Measurements from ENCODE around the gene GIMAP7. TPM values are rescaled to one million over a fixed set of nuclear protein-coding genes. Genes with fewer than 3 reads are reported as not detected.
"Not testable (repeated sequence)": the region's sequence is repeated elsewhere in the genome, so short reads cannot be mapped to it uniquely, and the experiment has no call there.

GIMAP7 gene
- 10 to 100 TPM; 50.5 to 60.4 TPM for total RNA-seq

- peaks cover 37% of the 10 kb centered on the region for H3K36me3 Mint-ChIP-seq
Observed at GRCh38 chr7:150514748-150515222, at the start of gene GIMAP7. Gene GIMAP7 (plus strand): TSS chr7:150514872. CDS start chr7:150519975, 5,103 bp downstream.

GRCh38 chr7:150464962-150465361, 49.7 kb upstream of the GIMAP7 start:
- H3K27ac Mint-ChIP-seq: peak overlapping the region; percentile 24 to 40
- ATAC-seq (peak in 1 of 2 donors; percentile 13), DNase-seq (ENCODE audit: low spot score) (no peak)
- peaks cover 21% of the 10 kb centered on the region for H3K9me3 Mint-ChIP-seq
- H3K27me3 Mint-ChIP-seq: no peaks in the 10 kb centered on the region
- H3K4me3 Mint-ChIP-seq: peak overlapping the region; percentile 54
- H3K36me3 Mint-ChIP-seq: peaks cover 64% of the 10 kb centered on the region
- peaks cover 62 to 63% of the 10 kb centered on the region in 2 donors for H3K4me1 Mint-ChIP-seq (ENCODE audit: low read depth in 2 of 2)

More at GRCh38 chr7:150514748-150515222, at the start of gene GIMAP7:
- Mint-ChIP-seq H3K27me3 (no peaks in the 10 kb centered on the region), H3K27ac (peak within 1 kb of the TSS; percentile 91 to 93), H3K9me3 (peaks cover 5% of the 10 kb centered on the region), H3K4me1 (ENCODE audit: low read depth in 2 of 2) (peaks cover 56 to 59% of the 10 kb centered on the region in 2 donors), H3K4me3 (peak within 1 kb of the TSS; percentile 98)
- peak; percentile 77 for DNase-seq (ENCODE audit: low spot score)
- ATAC-seq: peak; percentile 83 to 85

- Mint-ChIP-seq H3K27ac (peak overlapping the region; percentile 24 to 40), H3K36me3 (peaks cover 60% of the 10 kb centered on the region), H3K27me3 (no peaks in the 10 kb centered on the region), H3K9me3 (peaks cover 21% of the 10 kb centered on the region), H3K4me3 (peak overlapping the region; percentile 54), H3K4me1 (ENCODE audit: low read depth in 2 of 2) (peaks cover 60 to 64% of the 10 kb centered on the region in 2 donors)
- DNase-seq (ENCODE audit: low spot score) (no peak), ATAC-seq (no peak)
Observed at GRCh38 chr7:150465414-150465813, 49.3 kb upstream of the GIMAP7 start.

GRCh38 chr7:150466477-150466876, 48.2 kb upstream of the GIMAP7 start:
- Mint-ChIP-seq H3K4me1 (ENCODE audit: low read depth in 2 of 2) (peaks cover 56 to 62% of the 10 kb centered on the region in 2 donors), H3K9me3 (peaks cover 19% of the 10 kb centered on the region), H3K4me3 (no peak overlapping the region), H3K27me3 (no peaks in the 10 kb centered on the region), H3K36me3 (peaks cover 54% of the 10 kb centered on the region), H3K27ac (peak overlapping the region in 1 of 2 donors; percentile 35)
- no peak for DNase-seq (ENCODE audit: low spot score)
- no peak for ATAC-seq

GRCh38 chr7:150468241-150468640, 46.4 kb upstream of the GIMAP7 start:
- Mint-ChIP-seq H3K4me1 (ENCODE audit: low read depth in 2 of 2) (peaks cover 50 to 53% of the 10 kb centered on the region in 2 donors), H3K4me3 (no peak overlapping the region), H3K9me3 (peaks cover 4% of the 10 kb centered on the region), H3K27me3 (no peaks in the 10 kb centered on the region), H3K36me3 (peaks cover 36% of the 10 kb centered on the region), H3K27ac (peak overlapping the region; percentile 48 to 90)
- ATAC-seq (no peak), DNase-seq (ENCODE audit: low spot score) (no peak)

- ATAC-seq: no peak
- Mint-ChIP-seq H3K9me3 (no peaks in the 10 kb centered on the region), H3K27ac (peak overlapping the region in 1 of 2 donors; percentile 16), H3K36me3 (peaks cover 50% of the 10 kb centered on the region), H3K4me1 (ENCODE audit: low read depth in 2 of 2) (peaks cover 47 to 58% of the 10 kb centered on the region in 2 donors), H3K27me3 (no peaks in the 10 kb centered on the region), H3K4me3 (no peak overlapping the region)
- no peak for DNase-seq (ENCODE audit: low spot score)
Observed at GRCh38 chr7:150471886-150472285, 42.8 kb upstream of the GIMAP7 start.

GRCh38 chr7:150473902-150474301, 40.8 kb upstream of the GIMAP7 start:
- H3K27me3 Mint-ChIP-seq: no peaks in the 10 kb centered on the region
- H3K4me1 Mint-ChIP-seq (ENCODE audit: low read depth in 2 of 2): peaks cover 42 to 54% of the 10 kb centered on the region in 2 donors
- H3K27ac Mint-ChIP-seq: peak overlapping the region in 1 of 2 donors; percentile 74
- DNase-seq (ENCODE audit: low spot score): no peak
- ATAC-seq: no peak
- H3K36me3 Mint-ChIP-seq: peaks cover 50% of the 10 kb centered on the region
- no peak overlapping the region for H3K4me3 Mint-ChIP-seq
- no peaks in the 10 kb centered on the region for H3K9me3 Mint-ChIP-seq

GRCh38 chr7:150476285-150476684, 38.4 kb upstream of the GIMAP7 start:
- no peaks in the 10 kb centered on the region for H3K27me3 Mint-ChIP-seq
- peaks cover 41% of the 10 kb centered on the region for H3K36me3 Mint-ChIP-seq
- ATAC-seq (peak in 1 of 2 donors; percentile 70), DNase-seq (ENCODE audit: low spot score) (no peak)
- H3K4me1 Mint-ChIP-seq (ENCODE audit: low read depth in 2 of 2): peaks cover 47 to 55% of the 10 kb centered on the region in 2 donors
- no peaks in the 10 kb centered on the region for H3K9me3 Mint-ChIP-seq
- peak overlapping the region; percentile 64 for H3K4me3 Mint-ChIP-seq
- peak overlapping the region; percentile 92 to 94 for H3K27ac Mint-ChIP-seq

GRCh38 chr7:150476819-150477631, 37.6 kb upstream of the GIMAP7 start:
- Mint-ChIP-seq H3K27ac (peak overlapping the region; percentile 92 to 95), H3K4me3 (peak overlapping the region; percentile 64)

GRCh38 chr7:150479023-150479716, 35.5 kb upstream of the GIMAP7 start:
- H3K36me3 Mint-ChIP-seq: peaks cover 35% of the 10 kb centered on the region
- ATAC-seq: no peak
- DNase-seq (ENCODE audit: low spot score): no peak

More at GRCh38 chr7:150476819-150477631, 37.6 kb upstream of the GIMAP7 start:
- Mint-ChIP-seq H3K36me3 (peaks cover 41% of the 10 kb centered on the region), H3K4me1 (ENCODE audit: low read depth in 2 of 2) (peaks cover 51 to 60% of the 10 kb centered on the region in 2 donors), H3K9me3 (no peaks in the 10 kb centered on the region), H3K27me3 (no peaks in the 10 kb centered on the region)
- DNase-seq (ENCODE audit: low spot score): no peak
- no peak for ATAC-seq

GRCh38 chr7:150481186-150481920, 33.3 kb upstream of the GIMAP7 start:
- peak overlapping the region; percentile 92 to 95 for H3K27ac Mint-ChIP-seq
- H3K9me3 Mint-ChIP-seq: no peaks in the 10 kb centered on the region
- no peaks in the 10 kb centered on the region for H3K27me3 Mint-ChIP-seq
- peaks cover 64 to 73% of the 10 kb centered on the region in 2 donors for H3K4me1 Mint-ChIP-seq (ENCODE audit: low read depth in 2 of 2)
- ATAC-seq (peak; percentile 86 to 93), DNase-seq (ENCODE audit: low spot score) (peak; percentile 69)
- H3K36me3 Mint-ChIP-seq: peaks cover 15% of the 10 kb centered on the region
- peak overlapping the region; percentile 88 for H3K4me3 Mint-ChIP-seq

More at GRCh38 chr7:150479023-150479716, 35.5 kb upstream of the GIMAP7 start:
- peak overlapping the region; percentile 92 to 95 for H3K27ac Mint-ChIP-seq
- H3K9me3 Mint-ChIP-seq: no peaks in the 10 kb centered on the region
- peaks cover 69 to 73% of the 10 kb centered on the region in 2 donors for H3K4me1 Mint-ChIP-seq (ENCODE audit: low read depth in 2 of 2)
- H3K27me3 Mint-ChIP-seq: no peaks in the 10 kb centered on the region
- H3K4me3 Mint-ChIP-seq: no peak overlapping the region

- no peak for ATAC-seq
- H3K4me1 Mint-ChIP-seq (ENCODE audit: low read depth in 2 of 2): peaks cover 62 to 68% of the 10 kb centered on the region in 2 donors
- H3K27ac Mint-ChIP-seq: peak overlapping the region; percentile 92 to 95
- no peak for DNase-seq (ENCODE audit: low spot score)
- no peaks in the 10 kb centered on the region for H3K27me3 Mint-ChIP-seq
- no peaks in the 10 kb centered on the region for H3K9me3 Mint-ChIP-seq
- H3K36me3 Mint-ChIP-seq: peaks cover 11% of the 10 kb centered on the region
- H3K4me3 Mint-ChIP-seq: peak overlapping the region; percentile 88
Observed at GRCh38 chr7:150481922-150482321, 32.8 kb upstream of the GIMAP7 start.

GRCh38 chr7:150483514-150483913, 31.2 kb upstream of the GIMAP7 start:
- not testable (repeated sequence) for DNase-seq (ENCODE audit: low spot score); H3K27me3 Mint-ChIP-seq; ATAC-seq; H3K9me3 Mint-ChIP-seq; H3K36me3 Mint-ChIP-seq
- Mint-ChIP-seq H3K4me3 (peak overlapping the region; percentile 74), H3K4me1 (ENCODE audit: low read depth in 2 of 2) (peaks cover 55 to 60% of the 10 kb centered on the region in 2 donors), H3K27ac (peak overlapping the region; percentile 92 to 95)
